ENCODE results near the gene SUSD1. TPM values are rescaled to one million over a fixed set of nuclear protein-coding genes. Genes with fewer than 3 reads are reported as not detected.

Gene SUSD1
- total and polyA plus RNA-seq, 12 donors, result 1.5 to 14.7 (median 4.3) TPM

DNA sequence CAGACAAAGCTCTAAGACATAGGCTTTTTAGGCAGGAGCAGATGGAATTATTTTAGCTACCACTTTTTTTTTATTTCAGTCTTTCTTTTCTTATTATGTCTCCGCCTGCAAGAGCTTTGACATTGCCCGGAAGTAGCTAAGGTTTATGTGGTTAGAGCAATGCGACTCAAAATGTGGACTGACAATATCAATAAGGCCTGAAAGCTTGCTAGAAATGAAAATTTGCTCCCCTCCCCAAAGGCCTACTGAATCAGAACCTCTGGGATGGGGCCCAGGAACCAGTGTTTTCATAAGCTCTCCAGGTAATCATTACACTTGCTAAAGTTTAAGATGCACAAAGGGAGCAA is 81.3 kb downstream of the SUSD1 start:
- intact Hi-C loops (cut with DNase I), result loop anchor here in 2 of 10 donors (5.0 kb wide), 2 partner anchors 268 to 613 kb away; no protein-coding TSS in a partner anchor
- DNase-seq, result no peak
- no peak for ATAC-seq
- H3K36me3 ChIP-seq, result peaks cover 0 to 4% (median 0%) of the 10 kb centered on the region in 9 donors
- 63 to 65% methylated on average over 3 of the region's 3 CpGs for WGBS, 2 donors
- peak overlapping the region in 1 of 10 donors; percentile 26 for H3K27ac ChIP-seq
- no peak overlapping the region for H3K4me3 ChIP-seq
- peaks cover 0 to 33% (median 0%) of the 10 kb centered on the region in 9 donors for H3K4me1 ChIP-seq
- no peaks in the 10 kb centered on the region for H3K9me3 ChIP-seq
- H3K27me3 ChIP-seq, result no peaks in the 10 kb centered on the region
- TF ChIP-seq, protein P1, sequence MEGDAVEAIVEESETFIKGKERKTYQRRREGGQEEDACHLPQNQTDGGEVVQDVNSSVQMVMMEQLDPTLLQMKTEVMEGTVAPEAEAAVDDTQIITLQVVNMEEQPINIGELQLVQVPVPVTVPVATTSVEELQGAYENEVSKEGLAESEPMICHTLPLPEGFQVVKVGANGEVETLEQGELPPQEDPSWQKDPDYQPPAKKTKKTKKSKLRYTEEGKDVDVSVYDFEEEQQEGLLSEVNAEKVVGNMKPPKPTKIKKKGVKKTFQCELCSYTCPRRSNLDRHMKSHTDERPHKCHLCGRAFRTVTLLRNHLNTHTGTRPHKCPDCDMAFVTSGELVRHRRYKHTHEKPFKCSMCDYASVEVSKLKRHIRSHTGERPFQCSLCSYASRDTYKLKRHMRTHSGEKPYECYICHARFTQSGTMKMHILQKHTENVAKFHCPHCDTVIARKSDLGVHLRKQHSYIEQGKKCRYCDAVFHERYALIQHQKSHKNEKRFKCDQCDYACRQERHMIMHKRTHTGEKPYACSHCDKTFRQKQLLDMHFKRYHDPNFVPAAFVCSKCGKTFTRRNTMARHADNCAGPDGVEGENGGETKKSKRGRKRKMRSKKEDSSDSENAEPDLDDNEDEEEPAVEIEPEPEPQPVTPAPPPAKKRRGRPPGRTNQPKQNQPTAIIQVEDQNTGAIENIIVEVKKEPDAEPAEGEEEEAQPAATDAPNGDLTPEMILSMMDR (IDR thresholded peaks at IDR 0.05), result no peak

DNA sequence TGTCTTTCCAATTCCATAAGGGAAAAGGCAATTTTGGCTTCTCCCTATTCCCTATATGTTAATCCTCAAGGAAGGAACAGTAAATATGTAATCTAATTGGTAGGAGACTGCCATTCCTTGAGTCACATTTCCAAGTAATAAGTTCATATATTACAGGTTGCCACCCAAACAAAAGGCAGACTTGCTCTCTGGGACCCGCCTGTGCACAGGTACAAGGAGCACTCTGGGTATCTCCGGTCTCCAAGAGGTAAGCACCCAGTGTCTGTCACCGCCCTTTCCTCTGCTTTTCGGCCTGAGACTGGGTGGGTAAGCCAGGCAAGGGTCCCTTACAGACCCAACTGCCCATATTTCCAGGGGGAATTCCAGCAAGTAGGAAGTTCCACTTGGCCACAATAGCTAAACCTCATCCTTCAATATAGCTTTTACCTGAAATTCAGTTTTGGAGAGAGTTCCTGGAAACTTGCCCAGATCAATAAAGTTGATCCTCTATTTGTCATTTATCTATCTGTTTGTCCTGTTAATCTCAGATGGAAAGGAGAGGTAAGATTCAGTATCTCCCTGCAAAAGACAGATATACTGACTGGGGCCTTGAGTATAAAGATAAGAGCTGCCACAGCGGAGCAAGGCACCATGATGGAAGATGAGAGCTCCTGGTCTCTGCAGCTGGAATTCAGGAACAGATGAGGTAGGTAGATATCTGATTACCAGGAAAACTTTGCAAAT is 81.8 kb downstream of the SUSD1 start:
- H3K4me1 ChIP-seq, result peaks cover 0 to 33% (median 0%) of the 10 kb centered on the region in 9 donors
- intact Hi-C loops (cut with DNase I), result loop anchor here in 2 of 10 donors (5.0 kb wide), 2 partner anchors 269 to 614 kb away; no protein-coding TSS in a partner anchor
- H3K36me3 ChIP-seq, result peaks cover 0 to 9% (median 0%) of the 10 kb centered on the region in 9 donors
- H3K9me3 ChIP-seq, result no peaks in the 10 kb centered on the region
- WGBS, 2 donors, result 97 to 98% methylated on average over 5 of the region's 5 CpGs
- H3K27ac ChIP-seq, result peak overlapping the region in 1 of 10 donors; percentile 26
- DNase-seq, result no peak
- no peak for ATAC-seq
- TF ChIP-seq, protein P1 (IDR thresholded peaks at IDR 0.05), result no peak
- no peaks in the 10 kb centered on the region for H3K27me3 ChIP-seq
- H3K4me3 ChIP-seq, result no peak overlapping the region

DNA sequence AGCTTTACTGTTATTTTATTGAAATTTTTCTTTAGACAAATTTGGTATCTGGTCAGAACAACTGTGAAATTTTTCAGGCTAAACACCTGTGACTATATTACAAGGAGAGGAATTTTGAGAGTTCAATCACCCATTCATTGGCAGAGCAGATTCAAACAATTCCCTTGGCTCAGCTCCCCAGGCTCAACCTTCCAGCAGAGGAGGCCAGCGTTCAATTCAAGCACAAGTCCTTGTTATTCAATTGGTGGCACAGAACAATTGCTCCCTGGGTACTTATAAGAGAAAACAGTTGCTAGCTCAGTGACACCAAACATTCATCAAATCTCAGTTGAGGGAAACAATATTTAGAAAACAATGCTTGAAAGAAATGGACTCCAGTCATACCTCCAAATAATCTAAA is 83.3 kb downstream of the SUSD1 start:
- no peak for DNase-seq
- peak in 2 of 8 donors; percentile 51 to 60 for ATAC-seq
- no peaks in the 10 kb centered on the region for H3K9me3 ChIP-seq
- H3K27me3 ChIP-seq, result no peaks in the 10 kb centered on the region
- no peak overlapping the region for H3K27ac ChIP-seq
- WGBS, 2 donors, result 19 to 40% methylated on average over 1 of the region's 1 CpG
- no peak overlapping the region for H3K4me3 ChIP-seq
- TF ChIP-seq, protein P1 (IDR thresholded peaks at IDR 0.05), result peak in 7 of 9 donors; percentile 28 to 55 (median 40)
- peaks cover 0 to 14% (median 0%) of the 10 kb centered on the region in 9 donors for H3K36me3 ChIP-seq
- intact Hi-C loops (cut with DNase I), result loop anchor here in 3 of 10 donors (2.0 to 5.0 kb wide), 3 partner anchors 269 to 615 kb away; no protein-coding TSS in a partner anchor
- peaks cover 0 to 28% (median 0%) of the 10 kb centered on the region in 9 donors for H3K4me1 ChIP-seq

DNA sequence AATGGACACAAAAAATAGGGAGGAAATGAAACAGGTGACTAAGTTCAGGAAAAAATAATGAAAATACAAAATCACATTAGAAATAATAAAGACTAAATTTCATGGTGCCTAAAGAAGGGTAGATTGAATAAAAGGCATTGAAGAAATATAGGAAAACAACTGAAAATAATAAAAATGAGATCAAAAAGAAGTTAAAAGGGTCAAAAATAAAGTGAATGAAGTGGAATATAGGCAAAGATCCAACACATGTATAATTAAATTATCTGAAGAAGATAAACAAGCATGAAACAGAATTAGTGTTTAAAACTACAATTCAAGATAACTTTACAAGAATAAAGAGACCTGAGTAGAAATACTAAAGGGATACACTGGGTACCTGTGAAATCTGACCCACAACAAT is 87.6 kb downstream of the SUSD1 start:
- H3K27ac ChIP-seq, result no peak overlapping the region
- peaks cover 0 to 3% (median 0%) of the 10 kb centered on the region in 11 donors for H3K9me3 ChIP-seq
- TF ChIP-seq, protein P1 (IDR thresholded peaks at IDR 0.05), result no peak
- intact Hi-C loops (cut with DNase I), result loop anchor here in 3 of 10 donors (2.0 to 10.0 kb wide), 3 partner anchors 275 to 727 kb away; no protein-coding TSS in a partner anchor
- no peak overlapping the region for H3K4me3 ChIP-seq
- H3K27me3 ChIP-seq, result no peaks in the 10 kb centered on the region
- no peaks in the 10 kb centered on the region for H3K4me1 ChIP-seq
- H3K36me3 ChIP-seq, result peaks cover 0 to 34% (median 0%) of the 10 kb centered on the region in 9 donors
- no peak for ATAC-seq
- DNase-seq, result no peak

All from heart right ventricle (tissue), 16 donors.